Measurements from ENCODE around the gene TCN1.
"Not testable (repeated sequence)": the region's sequence is repeated elsewhere in the genome, so short reads cannot be mapped to it uniquely, and the experiment has no call there.

The TCN1 gene

DNA sequence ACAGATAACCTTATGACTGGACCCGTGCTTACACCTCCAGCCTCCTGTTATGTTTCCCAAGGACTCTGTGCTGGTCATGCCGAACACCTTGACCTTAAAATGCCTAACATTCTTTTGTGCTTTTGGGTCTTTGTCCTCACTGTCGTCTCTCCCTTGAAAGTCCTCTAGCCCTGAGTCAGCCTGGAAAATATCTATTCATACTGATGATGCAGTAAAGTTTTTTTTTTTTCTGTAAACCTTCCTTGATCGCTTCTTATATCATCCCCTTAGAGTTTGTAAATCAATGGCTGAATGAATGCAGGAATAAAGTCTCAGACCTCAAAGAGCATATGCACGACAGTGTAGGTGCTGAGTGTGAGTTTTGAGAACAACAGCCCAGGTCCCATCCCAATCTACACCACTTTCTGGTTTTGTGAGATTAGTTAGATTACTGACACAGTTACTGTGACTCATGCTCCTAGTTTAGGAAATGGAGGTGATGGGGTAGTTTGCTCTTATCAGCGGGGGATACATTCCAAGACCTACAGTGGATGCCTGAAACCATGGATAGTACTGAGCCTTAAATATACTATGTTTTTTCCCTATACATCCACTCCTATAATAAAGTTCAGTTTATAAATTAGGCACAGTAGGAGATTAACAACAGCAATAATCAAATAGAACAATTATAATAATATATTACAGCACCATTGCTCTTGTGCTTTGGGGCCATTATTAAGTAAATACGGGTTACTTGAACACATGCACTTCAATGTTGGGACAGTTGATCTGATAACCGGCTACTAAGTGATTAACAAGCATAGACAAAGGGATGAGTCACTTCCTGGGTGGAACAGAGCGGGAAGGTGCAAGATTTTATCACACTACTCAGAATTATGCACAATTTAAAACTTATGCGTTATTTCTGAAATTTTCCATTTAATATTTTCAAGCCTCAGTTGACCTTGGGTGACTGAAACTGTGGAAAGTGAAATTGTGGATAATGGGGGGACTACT, 8.6 kb downstream of the TCN1 start:
- no peak for DNase-seq

DNA sequence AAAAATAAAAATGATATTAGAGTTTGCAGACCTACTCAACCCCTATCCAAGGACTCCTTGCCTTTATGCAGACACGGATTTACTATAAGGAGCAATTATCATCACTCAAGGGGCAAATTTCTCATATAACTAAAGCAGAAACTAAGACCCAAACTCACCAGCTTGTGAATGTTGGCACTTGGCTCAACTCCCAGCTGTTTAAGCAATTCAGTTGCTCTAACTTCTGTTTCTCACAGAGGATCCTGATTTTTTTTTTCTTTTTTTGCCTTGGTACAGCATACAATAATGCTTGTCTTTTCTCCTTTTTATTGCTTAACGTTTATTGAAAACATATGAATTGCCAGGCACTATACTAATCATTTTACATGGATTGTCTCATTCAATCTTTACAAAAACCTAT, 11.4 kb downstream of the TCN1 start:
- no peak for DNase-seq

- DNase-seq, result not testable (repeated sequence)
These were observed 14.9 kb downstream of the TCN1 start for GRCh38 chr11:59851416-59851815.

GRCh38 chr11:59849551-59849950, 16.7 kb downstream of the TCN1 start:
- DNase-seq, result not testable (repeated sequence)

DNA sequence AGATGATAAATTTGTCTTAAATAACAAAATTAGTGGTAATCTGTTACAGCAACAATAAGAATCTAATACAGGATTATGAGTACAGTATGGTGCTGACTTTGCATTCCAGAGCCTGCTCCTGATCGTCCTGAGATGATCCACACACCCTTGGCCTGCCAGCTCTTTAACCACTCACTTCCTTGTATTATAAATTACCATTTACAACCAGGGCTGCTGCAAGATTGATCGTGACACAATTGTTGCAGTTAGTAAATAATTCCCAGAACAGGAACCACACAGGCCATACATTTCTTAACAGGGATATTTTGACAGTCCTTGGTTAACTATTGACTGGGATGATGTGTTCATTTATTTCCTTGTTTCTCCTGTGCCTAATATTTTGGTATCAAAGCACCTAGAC, 17.2 kb downstream of the TCN1 start:
- DNase-seq, result no peak

DNA sequence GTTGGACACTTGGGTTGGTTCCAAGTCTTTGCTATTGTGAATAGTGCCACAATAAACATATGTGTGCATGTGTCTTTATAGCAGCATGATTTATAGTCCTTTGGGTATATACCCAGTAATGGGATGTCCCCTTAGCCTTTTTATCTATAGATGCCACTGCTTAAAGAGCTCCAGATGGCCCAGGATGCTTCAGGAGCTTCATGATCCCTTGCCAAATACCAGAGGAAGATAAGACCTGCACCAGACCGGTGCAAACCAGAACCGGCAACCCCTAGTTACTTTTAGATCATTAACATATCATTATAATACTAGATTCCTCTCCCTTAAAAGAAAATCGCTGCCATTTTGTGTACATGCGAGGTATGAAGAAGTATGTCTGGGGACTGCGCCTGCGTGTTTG, 17.8 kb downstream of the TCN1 start:
- not testable (repeated sequence) for DNase-seq

- no peak for DNase-seq
These were observed 18.7 kb downstream of the TCN1 start for GRCh38 chr11:59847626-59848025.

DNA sequence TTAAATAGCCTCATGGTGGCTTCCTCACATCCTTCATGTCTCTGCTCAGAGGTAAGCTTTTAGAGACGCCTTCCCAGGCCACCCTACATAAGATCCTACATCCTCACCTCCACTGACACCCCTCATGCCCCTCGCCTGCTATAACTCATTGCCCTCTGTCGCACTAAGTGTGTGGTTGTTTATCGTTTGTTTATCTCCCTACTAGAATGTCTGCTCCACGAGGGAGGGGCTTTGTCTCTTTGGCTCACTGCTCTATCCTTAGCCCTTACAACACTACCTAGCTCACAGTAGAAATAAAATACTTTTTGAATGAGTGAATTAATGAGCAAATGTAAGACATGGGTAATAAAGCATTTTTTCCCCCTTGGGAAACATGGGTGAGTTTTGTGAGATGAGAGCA, 19.7 kb downstream of the TCN1 start:
- DNase-seq, result no peak

DNA sequence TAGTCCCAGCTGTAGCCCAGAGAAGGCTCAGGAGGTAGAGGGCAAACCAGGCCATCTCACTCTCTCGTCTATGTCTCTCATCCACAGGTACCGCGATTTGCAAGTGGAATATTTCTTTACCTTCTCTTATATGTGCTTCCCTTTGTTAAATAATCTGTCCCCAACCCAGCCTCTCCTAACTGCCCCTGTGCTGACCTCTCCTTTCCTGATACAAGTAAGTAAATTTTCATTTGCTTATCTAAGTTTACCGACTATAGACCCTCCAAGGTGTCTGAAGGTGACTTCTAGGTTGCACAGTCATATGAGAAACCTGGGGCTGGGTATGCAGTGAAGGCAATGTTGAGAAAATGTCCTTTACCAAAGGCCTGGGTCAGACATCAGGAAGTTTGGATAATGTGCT, 20.9 kb downstream of the TCN1 start, which contains the start of gene CBLIF:
CBLIF (minus strand) TSS at position 101 of the 400 bp plus-strand sequence; CDS start at position 55, 46 bp downstream.
- DNase-seq, result no peak

DNA sequence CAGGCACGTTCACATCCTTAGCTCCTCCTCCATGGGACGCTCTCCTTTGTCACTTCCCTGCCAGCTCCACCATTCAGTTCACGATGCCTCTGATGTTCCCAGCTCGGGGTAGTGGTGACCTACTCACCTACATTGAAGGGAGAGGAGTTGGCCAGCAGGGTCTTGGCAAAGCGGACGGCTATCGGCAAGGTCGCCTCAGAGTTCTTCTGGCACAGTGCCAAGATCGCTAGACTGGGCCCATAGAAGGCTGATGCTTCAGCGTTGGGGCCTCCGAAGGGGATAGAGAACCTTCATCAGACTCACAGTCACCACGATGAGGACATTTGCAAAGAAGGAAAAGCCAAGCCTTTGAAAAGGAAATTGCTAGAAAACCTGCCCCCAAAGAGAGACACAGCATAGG, 24.0 kb downstream of the TCN1 start:
- DNase-seq, result no peak

DNA sequence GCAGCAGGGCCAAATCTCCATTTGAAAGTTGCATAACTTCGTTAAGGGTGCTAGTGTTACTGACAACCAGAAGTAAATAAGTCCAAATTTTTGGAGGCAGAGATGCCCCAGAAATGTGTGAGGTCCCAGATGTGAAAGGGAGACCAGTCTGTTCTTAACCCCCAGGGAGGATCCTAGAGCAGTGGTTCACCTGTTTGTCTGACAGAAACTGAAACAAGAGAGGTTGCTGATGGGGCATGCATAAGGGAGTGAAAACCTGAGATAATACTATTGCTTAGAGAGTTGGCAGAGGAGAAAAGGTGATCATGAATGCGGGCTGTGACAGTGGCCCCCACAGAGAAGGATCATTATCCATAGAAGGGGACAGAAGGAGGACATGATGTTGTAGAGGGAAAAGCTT, 24.8 kb downstream of the TCN1 start:
- no peak for DNase-seq

DNA sequence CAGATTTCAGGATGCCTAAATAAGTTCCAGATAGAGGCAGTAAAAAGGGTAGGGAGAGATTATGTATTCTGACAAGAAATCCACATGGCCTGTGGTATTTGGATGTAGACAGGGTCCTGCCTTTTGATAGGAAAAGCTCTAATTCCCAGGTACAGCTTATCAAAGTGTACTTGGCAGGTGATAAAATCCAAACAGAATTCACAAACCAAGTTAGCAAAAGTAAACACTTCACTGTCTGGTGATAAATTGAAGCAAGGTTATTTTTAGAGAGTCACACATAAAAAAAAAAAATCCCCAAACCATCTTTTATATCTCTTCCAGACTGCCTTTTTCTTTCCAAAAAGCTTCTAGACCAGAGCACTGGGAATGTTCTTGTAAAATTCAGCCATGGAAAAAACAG, 26.7 kb downstream of the TCN1 start:
- no peak for DNase-seq

- DNase-seq, result no peak
These were observed 32.7 kb downstream of the TCN1 start for GRCh38 chr11:59833602-59834001.

DNA sequence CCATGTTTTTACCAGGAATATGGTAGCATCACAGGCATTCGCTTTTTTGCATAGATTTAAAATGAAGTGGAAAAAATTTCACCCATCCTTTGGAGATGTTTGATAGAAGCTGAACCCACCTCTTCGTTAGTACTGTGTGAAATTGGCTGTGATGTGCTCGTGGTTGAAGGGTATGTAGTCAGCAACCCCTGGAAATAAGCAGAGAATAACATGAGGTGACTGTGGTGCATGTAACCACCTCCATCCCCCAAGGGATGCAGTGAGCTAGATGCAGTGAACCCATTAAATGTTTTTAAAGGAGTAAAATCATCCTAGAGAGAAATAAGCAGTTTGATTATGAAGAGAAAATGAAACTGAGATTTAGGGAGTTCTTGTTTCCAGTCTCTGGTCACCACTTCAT, 36.9 kb downstream of the TCN1 start:
- no peak for DNase-seq

GRCh38 chr11:59822989-59823566, 43.2 kb downstream of the TCN1 start:
- no peak for DNase-seq

GRCh38 chr11:59818572-59818971, 47.7 kb downstream of the TCN1 start:
- DNase-seq, result no peak

- not testable (repeated sequence) for DNase-seq
These were observed 49.9 kb downstream of the TCN1 start for GRCh38 chr11:59816434-59816833.

GRCh38 chr11:59815754-59816153, 50.5 kb downstream of the TCN1 start:
- DNase-seq, result no peak

DNA sequence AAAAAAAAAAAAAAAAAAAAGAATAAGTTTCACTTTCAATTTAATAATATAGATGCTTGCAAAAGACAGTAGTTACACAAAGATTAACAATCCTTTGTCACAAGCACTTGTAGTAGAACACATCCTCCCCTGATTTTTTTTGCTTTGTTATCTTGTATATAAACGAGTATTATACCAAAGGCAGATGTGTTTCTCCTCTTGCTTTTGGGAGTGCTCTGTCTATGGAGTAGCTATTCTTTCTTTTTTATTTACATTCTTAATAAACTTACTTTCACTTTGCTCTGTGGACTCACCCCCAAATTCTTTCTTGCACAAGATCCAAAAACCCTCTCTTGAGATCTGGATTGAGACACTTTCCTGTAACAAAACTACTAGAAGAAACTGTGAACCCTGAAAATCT, 52.3 kb downstream of the TCN1 start:
- DNase-seq, result no peak

- no peak for DNase-seq
These were observed 52.9 kb downstream of the TCN1 start for GRCh38 chr11:59813364-59813763.

- DNase-seq, result no peak
These were observed 54.1 kb downstream of the TCN1 start for GRCh38 chr11:59812220-59812619.

DNA sequence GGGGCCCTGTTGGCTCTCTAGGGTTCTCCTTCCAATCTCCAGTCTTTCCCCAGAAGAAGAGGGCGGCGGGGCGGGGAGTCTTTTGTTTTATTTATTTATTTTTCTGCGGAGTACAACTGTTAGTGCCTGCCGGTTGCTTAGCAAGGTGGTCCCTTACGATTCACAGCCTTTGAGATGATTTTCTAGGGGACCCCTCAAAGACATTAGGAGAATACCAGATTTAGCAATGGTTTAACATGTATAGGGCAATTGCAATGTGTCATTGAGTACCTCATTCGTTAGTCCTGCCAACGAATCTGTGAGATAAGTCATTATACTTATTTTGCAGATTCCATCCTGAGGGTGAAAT, 55.4 kb downstream of the TCN1 start:
- DNase-seq, result no peak

- DNase-seq, result peak; percentile 88
These were observed 55.9 kb downstream of the TCN1 start, which contains the start of gene MRPL16 for GRCh38 chr11:59810189-59810910. Gene MRPL16, minus strand, starts transcription at chr11:59810778. Its CDS starts 120 bp downstream, at chr11:59810658.

All from DMS79 treated with DMSO at 0.1 percent for 48 hours (cell line).